Measurements from ENCODE around the gene ADGRG2. TPM values are rescaled to one million over a fixed set of nuclear protein-coding genes. Genes with fewer than 3 reads are reported as not detected.

The ADGRG2 gene
- total RNA-seq, 1 experiment from 2014 or later, result 1.4 TPM

GRCh38 chrX:18949291-18949943, 172.9 kb downstream of the ADGRG2 start:
- peaks cover 5% of the 10 kb centered on the region for H3K79me2 ChIP-seq (ENCODE audit: low read length)
- H3K9ac ChIP-seq (ENCODE audit: low read length), result no peak overlapping the region
- H3F3A ChIP-seq (ENCODE audit: low read length, unreplicated experiment), result no peaks in the 10 kb centered on the region
- no peak for ATAC-seq
- peaks cover 15% of the 10 kb centered on the region for H3K4me1 ChIP-seq (ENCODE audit: insufficient read depth, low read length)
- H4K20me1 ChIP-seq (ENCODE audit: low read length), result no peaks in the 10 kb centered on the region
- no peak overlapping the region for H3K4me3 ChIP-seq (ENCODE audit: low read length)
- intact Hi-C loops (cut with micrococcal nuclease), result no loop called here
- H3K36me3 ChIP-seq (ENCODE audit: low read depth, low read length), result peaks cover 8% of the 10 kb centered on the region; the same call in 1 of the 2 replicates
- no peaks in the 10 kb centered on the region for H3K9me2 ChIP-seq (replicated peaks; ENCODE audit: low read length)
- POLR2A ChIA-PET (ENCODE audit: unreplicated experiment), result no interaction called here
- H3K9me3 ChIP-seq (ENCODE audit: low read length), result no peaks in the 10 kb centered on the region
- no peak overlapping the region for H3K27ac ChIP-seq (ENCODE audit: low read length)
- CTCF ChIA-PET, result no interaction called here
- BruUV-seq (replicated peaks), result no TSS peak
- H3K27me3 ChIP-seq (ENCODE audit: low read length), result no peaks in the 10 kb centered on the region
- no peak for DNase-seq
- no peak overlapping the region for H2AFZ ChIP-seq (ENCODE audit: low read length)
- no peak overlapping the region for H3K4me2 ChIP-seq (ENCODE audit: low read length)
- no peak for TF ChIP-seq CTCF (conservative IDR thresholded peaks at IDR 0.05; ENCODE audit: low read depth, low read length)
- no peak for TF ChIP-seq EZH2 (IDR thresholded peaks at IDR 0.05; ENCODE audit: low read length, unreplicated experiment)
- TF ChIP-seq EZH2phosphoT487 (IDR thresholded peaks at IDR 0.05; ENCODE audit: borderline replicate concordance, low read length), result no peak

- no TSS peak for BruUV-seq (replicated peaks)
- peaks cover 15% of the 10 kb centered on the region for H3K4me1 ChIP-seq (ENCODE audit: insufficient read depth, low read length)
- H3K36me3 ChIP-seq (ENCODE audit: low read depth, low read length), result peaks cover 11% of the 10 kb centered on the region
- peak overlapping the region; percentile 74 for H3K4me2 ChIP-seq (ENCODE audit: low read length)
- H3K79me2 ChIP-seq (ENCODE audit: low read length), result no peaks in the 10 kb centered on the region
- CTCF ChIA-PET, result no interaction called here
- no peaks in the 10 kb centered on the region for H3K9me3 ChIP-seq (ENCODE audit: low read length)
- POLR2A ChIA-PET (ENCODE audit: unreplicated experiment), result no interaction called here
- H3K27ac ChIP-seq (ENCODE audit: low read length), result peak overlapping the region; percentile 66
- H3K9me2 ChIP-seq (replicated peaks; ENCODE audit: low read length), result no peaks in the 10 kb centered on the region
- no peaks in the 10 kb centered on the region for H3F3A ChIP-seq (ENCODE audit: low read length, unreplicated experiment)
- peak; percentile 52 for DNase-seq
- TF ChIP-seq CTCF (conservative IDR thresholded peaks at IDR 0.05; ENCODE audit: low read depth, low read length) (no peak), EZH2phosphoT487 (IDR thresholded peaks at IDR 0.05; ENCODE audit: borderline replicate concordance, low read length) (no peak), EZH2 (IDR thresholded peaks at IDR 0.05; ENCODE audit: low read length, unreplicated experiment) (no peak)
- H3K27me3 ChIP-seq (ENCODE audit: low read length), result no peaks in the 10 kb centered on the region
- no peaks in the 10 kb centered on the region for H4K20me1 ChIP-seq (ENCODE audit: low read length)
- H2AFZ ChIP-seq (ENCODE audit: low read length), result no peak overlapping the region
- intact Hi-C loops (cut with micrococcal nuclease), result no loop called here
- H3K9ac ChIP-seq (ENCODE audit: low read length), result no peak overlapping the region
- peak; percentile 18; the same call in 1 of the 2 replicates for ATAC-seq
- peak overlapping the region; percentile 26 for H3K4me3 ChIP-seq (ENCODE audit: low read length)
These were observed 175.7 kb downstream of the ADGRG2 start for GRCh38 chrX:18946611-18947010.

GRCh38 chrX:18946157-18946556, 176.1 kb downstream of the ADGRG2 start:
- Histone ChIP-seq H3K27me3 (ENCODE audit: low read length) (no peaks in the 10 kb centered on the region), H3K27ac (ENCODE audit: low read length) (peak overlapping the region; percentile 66), H3K9me3 (ENCODE audit: low read length) (no peaks in the 10 kb centered on the region), H3F3A (ENCODE audit: low read length, unreplicated experiment) (no peaks in the 10 kb centered on the region), H2AFZ (ENCODE audit: low read length) (no peak overlapping the region), H3K9me2 (replicated peaks; ENCODE audit: low read length) (no peaks in the 10 kb centered on the region), H3K4me3 (ENCODE audit: low read length) (peak overlapping the region; percentile 26; the same call in 1 of the 2 replicates), H3K4me2 (ENCODE audit: low read length) (peak overlapping the region; percentile 74), H3K4me1 (ENCODE audit: insufficient read depth, low read length) (peaks cover 15% of the 10 kb centered on the region), H3K36me3 (ENCODE audit: low read depth, low read length) (peaks cover 15% of the 10 kb centered on the region), H3K9ac (ENCODE audit: low read length) (no peak overlapping the region), H4K20me1 (ENCODE audit: low read length) (no peaks in the 10 kb centered on the region), H3K79me2 (ENCODE audit: low read length) (no peaks in the 10 kb centered on the region)
- intact Hi-C loops (cut with micrococcal nuclease), result no loop called here
- ATAC-seq (peak; percentile 59), DNase-seq (peak; percentile 61)
- CTCF ChIA-PET, result no interaction called here
- POLR2A ChIA-PET (ENCODE audit: unreplicated experiment), result no interaction called here
- TF ChIP-seq EZH2phosphoT487 (IDR thresholded peaks at IDR 0.05; ENCODE audit: borderline replicate concordance, low read length) (no peak), CTCF (conservative IDR thresholded peaks at IDR 0.05; ENCODE audit: low read depth, low read length) (no peak), EZH2 (IDR thresholded peaks at IDR 0.05; ENCODE audit: low read length, unreplicated experiment) (no peak)
- BruUV-seq (replicated peaks), result no TSS peak
